ENCODE data around the gene SETD3.

The SETD3 gene

DNA sequence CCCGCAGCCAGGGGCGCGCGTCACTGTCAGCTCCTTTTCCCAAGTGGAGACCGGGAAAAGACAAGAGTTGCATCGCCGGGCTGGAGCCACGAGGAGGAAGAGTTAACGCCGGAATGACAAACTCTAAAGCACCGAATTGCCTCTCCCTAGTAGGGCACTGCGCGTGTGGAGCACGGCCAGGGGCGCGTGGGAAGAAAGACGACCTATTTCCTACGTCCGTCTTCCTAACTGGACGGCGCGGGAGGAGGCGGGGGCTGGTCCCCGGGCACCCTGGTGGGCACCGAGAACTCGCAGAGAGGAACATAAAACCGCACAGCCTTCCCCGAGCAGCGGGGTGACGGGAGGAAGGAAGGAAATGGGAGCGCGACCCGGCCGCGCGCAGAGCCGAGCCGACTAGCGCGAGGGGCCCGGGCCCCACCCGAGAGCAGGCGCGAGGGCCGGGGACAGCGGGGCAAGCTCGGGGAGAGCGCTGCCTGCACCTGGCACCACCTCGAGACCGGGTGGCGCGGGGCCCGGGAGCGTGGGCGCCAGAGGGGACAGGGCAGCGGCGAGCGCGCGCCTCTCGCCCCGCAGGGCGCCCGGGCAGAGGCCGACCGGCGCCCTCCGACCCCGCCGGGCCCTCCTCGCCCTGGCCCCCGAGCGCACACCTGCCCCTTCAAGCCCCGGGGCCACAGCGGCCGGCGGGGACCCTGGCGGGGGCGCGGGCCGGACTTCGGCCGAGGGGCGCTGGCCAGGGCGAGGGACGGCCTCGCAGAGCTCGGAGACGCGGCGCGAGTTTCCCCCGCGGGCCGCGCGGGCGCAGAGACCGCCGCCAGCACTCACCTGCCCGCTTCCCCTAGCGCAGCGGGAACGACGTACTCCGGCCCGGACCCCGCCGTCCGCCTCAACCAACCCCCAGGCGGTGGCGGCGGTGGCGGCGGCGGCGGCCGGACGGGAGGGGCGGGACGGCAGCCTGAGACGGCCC, at the start of gene SETD3:
Gene SETD3 (minus strand): TSS at position 954 of the 964 bp plus-strand sequence. CDS start 15,054 bp downstream, outside the sequence.
- no peak for DNase-seq

DNA sequence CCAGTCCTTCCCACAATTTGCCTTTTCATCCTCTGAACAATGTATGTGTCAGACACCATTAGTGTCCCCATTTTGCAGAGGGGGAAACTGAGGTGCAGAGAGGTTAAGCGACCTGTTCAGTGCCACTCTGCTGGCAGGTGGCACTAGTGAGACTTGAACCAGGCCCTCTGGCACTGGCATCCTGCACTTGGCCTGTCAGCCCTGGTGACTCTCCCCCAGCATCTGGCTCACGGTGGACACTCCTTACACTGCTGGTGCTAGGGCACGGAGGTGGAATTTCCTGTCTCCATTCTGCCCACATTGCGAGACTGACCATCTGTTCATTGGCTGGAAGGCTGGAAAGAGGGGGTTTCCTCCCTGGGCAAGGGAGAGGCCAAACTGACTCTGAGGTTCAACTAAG, 49.2 kb upstream of the SETD3 start:
- DNase-seq: no peak

DNA sequence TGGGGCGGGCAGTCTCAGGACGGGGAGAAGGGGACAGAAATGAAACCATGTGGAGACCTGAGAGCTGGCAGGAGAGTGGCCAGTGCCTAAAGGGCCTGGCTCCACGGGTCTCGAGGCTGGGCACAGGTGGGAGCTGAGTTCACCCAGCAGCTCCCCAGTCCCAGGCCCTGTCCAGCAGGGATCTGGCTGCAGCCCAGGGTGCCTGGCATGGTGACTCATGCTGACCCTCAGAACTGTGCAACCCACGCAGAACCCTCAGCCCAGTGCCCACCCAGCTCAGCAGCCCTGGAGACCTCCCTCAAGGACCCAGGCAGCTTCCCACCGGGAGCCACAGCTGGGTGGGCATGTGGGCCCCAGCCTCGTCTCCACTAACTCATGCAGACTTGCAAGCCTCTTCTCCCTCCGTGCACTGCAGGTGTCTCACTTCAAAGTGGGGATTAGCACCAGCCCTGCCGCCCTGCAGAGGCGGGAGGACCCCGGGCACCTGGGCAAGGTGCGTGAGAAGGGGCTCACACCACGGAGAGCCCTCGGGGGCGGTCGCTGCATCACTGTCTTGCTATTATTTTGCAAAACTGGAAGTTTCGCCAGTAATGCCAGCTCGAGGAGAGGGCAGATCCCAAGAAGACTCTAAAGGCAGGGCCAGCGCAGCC, 46.9 kb upstream of the SETD3 start:
- no peak for DNase-seq

DNA sequence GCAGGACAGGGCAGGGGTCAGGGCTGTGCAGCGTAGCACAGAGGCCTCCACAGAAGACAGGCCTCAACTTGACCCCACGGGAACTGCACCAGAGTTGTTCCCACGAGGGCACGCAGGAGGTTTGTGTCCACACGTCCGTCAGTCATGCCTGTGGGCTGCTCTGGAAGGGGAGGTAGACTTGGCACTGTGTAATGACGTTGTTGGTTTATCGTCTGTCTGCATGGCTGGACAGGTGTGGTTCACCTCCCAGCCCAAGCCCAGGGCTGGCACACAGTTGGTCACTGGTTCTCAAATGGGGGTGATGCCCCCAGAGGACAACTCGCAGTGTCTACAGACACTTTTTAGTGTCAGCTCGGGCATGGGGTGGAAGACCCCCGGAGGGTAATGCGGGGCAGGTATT, 46.4 kb upstream of the SETD3 start:
- DNase-seq: no peak

DNA sequence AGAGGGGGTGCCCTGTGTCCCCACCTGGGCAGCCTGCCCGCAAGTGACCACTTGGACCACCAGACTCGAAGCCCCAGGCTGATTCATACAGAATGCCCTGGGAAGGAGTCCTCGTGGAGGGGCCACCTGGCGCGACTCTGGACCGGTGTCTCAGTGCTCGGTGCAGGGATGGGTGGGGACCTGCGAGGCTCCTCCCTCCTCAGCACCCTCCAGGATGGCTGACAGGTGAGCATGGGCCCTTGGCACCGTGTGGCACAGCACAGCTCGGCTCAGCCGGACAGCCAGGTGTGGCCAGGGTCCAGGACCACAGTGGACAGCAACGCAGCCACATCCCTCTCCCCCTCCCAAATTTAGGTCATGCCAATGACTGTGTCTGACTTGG, 45.0 kb upstream of the SETD3 start:
- no peak for DNase-seq

DNA sequence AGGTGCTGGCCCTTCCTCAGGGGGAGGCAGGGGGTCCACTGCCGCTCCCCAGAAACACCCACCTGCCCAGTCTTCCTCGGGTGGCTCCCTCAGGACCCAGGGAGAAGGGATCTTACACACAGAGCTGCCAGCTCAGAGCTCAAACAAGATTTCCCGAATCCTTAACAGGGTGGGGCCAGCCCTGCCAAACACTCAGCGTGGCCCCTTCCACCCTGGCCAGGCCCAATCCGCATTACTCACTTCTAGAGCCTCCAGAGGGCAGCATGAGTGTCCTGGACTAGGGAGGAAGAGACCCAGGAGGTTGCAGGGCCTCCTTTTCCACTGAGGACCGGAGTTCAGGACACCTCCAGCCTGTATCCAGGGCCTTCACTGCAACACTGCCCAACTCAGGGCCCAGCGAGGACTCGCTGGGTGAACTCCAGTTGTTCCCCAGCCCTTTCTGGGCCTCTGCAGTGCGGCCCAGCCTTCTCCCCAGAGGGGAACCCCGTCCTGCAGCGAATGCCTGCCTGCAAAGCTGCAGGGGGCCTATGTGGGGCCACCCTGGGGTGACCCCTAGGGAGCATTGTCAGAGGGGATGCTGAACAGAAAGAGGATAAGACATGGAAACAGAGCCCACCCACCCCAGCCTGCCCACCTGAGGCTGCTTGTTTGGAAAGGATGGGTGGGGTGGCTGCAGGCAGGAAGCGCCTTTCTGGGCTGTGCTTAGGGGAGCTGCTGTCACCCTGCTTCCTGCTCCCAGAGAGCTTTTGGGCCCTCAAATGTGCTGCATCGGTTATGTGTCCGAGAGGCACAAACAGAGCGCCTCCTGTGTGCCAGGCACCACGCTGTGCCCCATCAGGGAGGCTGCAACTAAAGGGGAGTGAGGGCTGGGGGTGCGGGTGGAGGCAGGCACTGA, 44.4 kb upstream of the SETD3 start:
- DNase-seq: no peak

DNA sequence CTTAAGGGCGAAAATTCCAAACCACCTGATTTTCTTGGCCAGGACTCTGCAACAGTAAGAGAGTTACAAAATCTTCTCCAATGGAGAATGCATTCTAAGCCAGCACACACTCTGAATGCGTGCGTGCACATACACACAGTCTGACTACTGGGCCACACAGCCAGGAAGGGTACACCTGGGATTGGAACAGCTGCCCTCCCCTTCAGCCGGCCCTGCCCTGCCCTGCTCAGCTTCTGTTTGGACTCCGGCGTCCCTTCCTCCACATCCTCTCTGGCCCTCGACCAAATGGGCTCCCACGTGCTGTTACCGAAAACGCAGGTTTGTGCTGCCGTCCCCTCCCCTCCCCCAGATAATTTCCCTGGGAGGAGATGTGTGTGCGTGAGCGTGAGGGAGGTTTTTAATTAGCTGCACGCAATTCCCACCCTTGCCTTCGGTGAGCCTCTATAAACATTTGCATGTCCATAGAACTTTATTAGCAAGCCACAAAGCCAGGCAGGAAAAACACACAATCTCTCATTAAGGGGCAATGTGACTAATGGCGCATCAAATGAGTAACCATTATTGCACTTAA, 43.5 kb upstream of the SETD3 start:
- no peak for DNase-seq

DNA sequence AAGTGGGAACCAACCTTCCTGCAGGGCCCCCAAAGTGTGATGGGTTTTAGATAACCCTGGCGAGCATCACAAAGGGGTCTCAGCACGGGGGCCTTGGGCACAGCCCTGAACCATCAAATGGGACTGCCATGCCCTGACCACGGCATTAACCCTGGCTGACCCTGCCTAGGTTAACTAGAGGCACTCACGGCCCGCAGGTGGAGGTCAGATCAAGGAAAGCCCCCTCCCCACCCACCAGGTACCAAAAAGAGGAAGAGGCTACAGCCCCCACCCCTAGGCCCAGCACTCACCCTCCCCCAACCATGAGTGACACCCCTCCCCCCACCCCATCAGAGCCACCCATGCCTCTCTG, 43.0 kb upstream of the SETD3 start:
- DNase-seq: no peak

DNA sequence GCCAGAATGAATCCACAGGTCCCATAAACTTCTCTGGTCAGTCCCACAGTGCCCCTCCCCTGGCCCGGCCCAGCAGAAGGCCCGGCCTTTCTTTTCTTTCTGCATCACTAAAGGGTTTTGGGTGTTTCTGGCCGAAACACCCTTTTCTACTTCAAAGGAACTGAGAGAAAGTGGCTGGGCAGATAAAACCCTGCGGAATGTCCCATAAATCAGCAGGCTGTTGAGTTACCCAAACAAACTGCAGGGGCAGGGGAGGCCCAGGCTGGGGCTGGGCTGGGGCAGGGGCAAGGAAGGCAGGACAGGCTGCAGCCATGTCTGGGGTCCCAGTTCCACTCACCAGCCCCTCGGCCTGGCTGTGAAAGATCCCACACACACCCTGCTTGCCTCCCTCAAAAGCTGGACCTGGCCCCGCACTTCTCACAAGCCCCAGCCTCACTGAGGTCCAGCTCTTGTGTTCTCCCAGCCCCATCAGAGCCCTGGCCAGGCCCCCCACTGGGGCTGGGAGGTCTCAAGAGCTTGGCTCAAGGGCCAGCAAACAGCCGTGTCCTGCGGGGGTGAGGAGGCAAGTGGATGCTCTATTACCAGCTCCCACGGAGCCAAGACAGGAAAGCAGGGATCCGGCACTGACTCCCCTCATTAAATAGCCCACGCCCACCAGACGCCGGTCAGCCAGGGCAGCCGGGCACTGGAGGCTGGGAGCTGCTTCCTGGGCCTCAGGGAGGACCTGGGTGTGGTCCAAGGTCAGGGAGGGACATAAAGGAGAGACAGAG, 42.5 kb upstream of the SETD3 start:
- no peak for DNase-seq

DNA sequence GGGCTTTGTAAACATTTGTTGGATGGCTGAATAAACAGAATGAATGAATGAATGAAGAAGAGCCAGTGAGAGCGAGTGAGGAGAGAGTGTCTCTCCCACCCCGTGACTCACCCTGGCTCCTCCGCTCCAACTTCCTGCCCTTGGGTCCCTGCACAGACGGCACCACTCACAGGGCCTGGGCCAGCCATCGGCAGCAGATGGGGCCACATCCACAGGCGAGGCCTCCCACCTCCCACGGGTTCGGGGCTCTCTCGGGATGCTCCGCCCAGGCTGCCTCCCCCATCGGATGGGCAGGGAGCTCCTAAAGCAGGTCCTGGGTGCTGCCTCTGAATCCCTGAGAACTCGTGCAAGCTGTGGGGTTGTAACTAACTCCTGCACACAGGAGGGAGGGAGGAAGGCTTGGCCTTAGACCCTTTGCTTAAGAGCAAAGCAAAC, 41.8 kb upstream of the SETD3 start:
- DNase-seq: peak; percentile 33

DNA sequence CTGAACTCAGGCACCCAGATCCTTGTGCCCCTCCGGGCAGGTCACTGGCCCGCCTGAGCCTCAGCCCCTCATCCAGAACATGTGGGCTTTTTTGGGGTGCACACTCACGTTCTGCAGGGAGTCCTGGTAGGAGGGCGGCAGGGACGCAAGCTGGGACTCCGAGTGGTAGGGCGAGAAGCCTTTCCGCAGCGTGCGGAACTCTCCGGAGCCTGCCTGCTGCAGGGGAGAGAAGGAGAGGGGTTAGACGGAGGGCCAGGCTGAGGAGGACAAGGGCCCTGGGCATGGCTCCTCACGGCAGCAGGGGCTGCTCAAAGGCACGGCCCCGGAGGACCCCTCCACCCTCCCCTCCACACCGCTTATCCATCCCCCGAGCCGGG, 41.4 kb upstream of the SETD3 start:
- DNase-seq: no peak

DNA sequence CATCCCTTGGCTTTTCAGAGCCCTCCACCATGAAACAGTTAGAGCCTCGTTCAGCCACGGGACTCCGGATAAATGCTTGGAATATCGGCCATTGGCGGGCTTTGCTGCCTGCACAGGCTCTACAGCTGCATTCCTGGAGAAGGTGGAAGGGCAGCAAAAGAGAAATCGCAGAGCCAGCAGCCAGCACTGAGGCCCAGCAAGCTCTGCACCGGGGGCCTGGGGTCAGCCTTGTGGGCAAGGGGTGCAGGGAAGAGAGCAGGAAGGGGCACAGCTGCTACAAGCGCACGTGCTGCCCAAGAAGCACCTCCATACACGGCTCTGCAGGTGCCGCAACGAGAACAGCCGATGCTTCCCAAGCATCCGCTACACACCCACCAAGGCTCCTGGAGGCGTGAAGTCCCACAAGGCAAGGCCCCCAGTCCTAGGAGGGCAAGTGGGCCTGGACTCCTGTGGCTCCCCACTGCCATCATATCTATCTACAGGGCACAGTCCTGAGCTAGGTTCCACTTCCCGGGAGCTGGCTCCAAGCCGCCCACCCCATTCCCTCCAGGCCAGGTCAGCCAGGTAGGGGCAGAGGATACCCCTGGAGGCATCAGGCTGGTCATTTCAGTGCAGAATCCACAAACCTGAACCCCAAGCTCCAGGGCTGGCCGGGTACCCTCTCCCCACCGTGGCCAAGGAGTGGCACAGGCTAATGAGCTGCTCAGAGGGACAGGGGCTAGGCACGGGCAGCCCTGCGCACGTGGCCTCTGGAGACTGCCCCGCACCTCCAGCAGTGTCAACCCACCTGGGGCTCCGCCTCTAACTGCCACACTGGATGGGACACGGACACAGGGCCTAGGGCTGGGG, 40.7 kb upstream of the SETD3 start:
- DNase-seq: no peak

DNA sequence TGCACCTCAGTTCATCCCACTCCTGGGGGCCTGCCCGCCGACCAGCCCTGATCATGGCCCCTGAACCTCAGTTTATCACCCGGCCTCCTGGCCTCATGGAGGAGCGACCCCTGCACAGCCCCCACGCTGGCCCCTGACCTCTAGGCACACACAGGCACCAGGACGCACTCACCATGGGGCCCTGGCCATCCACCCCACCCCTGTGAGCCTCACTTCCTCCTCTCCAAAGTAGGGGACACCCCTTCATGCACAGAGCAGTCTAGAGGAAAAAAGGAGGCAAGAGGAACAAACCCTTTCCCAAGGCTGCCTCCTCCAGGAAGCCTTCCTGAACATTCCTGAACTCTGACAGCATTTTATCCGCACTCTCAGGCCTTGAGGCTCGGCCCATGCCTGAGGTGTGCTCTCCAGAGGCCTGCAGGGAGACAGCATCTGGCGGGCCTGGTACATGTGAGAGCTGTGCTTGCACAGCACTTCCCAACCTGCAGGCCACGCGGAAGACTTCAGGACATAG, 40.0 kb upstream of the SETD3 start:
- no peak for DNase-seq

DNA sequence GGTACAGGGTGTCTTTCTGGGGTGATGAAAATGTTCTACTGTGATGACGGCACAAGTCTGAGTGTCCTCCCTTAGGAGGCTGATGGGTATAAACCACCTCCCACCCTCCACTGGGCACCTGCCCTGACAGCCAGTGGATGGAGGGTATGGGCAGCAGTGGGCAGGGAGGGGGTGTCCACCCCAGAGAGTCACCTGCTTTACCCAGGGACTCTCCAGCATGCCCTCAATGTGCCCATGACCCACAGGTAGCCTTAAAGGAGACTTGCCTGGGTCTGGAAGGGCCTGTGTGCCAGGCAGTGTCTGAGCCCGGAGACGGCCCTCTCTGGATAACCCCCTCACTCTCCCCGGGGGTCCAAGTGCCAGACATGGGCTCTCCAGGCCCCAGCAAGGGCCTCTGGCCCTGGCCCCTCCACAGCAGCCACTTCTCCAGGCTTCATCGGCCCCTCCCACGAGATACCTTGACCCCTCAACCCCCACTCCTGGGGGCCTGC, 39.3 kb upstream of the SETD3 start:
- DNase-seq: no peak

DNA sequence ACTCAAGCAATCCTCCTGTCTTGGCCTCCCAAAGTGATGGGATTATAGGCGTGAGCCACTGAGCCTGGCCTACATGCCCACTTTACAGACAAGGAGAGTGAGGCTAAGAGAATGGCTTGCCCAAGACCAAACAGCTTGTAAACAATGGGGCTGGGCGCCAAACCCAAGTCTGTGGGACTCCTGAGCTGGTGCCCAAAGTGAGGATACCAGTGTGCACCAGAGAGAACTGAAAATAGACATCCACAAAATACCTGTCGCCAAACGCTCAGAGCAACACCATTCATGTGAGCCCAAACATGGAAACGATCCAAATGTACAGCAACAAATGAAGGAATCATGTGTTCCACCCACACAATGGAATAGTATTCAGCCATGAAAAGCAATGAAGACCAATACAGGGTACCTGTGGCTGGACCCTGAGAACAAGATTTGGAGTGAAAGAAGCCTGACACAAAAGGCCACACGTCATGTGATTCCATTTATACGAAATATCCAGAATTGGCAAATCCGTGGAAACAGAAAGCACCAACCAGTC, 38.8 kb upstream of the SETD3 start:
- DNase-seq: no peak

DNA sequence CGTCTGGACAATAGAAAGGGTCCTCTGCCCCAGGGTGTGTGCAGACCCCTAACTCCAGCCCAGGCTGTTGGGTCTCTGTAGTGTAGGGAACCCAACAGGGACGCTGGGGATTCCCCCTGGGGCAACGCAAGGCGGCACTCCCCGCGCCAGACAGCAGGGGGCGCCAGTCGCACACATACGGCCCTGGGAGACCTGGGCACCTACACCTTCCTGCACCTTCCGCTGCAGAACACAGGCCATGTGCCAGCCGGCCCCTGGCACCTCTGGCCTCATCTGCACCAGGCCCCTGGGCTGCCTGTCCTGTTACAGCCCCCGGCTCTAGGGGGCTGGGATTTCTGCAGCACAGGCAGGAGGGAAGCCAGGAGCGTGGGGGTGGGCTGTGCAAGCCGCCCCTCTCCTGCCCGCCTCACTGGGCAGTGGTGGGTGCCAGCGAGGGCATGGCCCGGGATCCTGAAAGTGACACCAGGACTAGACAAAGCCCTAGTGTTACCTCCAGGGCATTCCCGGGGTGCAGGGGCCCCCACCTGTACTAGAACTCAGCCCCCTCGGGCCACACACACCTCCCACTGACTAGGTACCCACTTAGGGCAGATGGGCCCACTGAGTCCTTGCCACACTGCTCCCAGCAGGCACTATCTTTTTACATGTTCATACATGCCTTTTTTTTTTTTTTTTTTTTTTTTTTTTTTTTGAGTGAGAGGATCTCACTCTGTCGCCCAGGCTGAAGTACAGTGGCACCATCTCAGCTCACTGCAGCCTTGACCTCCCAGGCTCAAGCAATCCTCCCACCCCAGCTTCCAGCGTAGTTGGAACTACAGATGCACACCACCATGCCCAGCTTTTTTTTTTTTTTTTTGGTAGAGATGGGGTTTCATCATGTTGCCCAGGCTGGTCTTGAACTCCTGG, 38.0 kb upstream of the SETD3 start:
- peak; percentile 67 for DNase-seq

DNA sequence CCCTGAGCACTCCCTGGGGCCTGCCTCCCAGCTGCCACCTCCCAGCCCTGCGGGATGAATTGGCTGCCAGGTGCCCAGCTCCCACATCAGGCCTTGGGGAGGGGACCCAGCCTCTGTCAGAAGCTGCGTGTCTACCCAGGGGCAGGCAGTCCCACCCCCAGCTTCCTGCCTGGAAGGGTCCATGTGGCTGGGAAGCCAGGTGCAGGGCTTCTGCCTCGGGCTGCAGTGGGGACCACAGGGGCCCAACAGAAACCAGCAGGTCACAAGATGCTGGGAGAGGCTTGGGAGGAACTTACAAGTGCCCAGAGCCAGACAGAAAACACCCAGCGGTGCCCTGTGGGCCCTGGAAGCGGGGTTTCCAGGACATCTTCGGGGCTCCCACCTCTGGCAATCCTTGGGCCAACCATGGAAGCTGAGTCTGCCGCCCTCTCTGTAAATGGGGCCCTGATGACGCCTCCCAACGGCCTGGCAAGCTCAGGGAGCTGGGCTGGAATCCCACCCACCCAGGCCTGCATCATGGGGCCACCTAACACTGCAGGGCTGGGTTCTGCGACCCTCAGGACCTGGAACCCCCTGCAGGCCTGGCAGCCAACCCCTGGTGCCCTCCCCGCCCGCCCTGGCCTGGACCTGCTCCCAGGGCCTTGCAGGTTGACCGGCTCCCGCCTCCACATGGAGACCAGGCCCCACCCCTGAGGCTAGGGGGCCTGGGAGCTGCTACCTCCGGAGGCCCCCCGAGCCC, 37.2 kb upstream of the SETD3 start:
- DNase-seq: no peak

DNA sequence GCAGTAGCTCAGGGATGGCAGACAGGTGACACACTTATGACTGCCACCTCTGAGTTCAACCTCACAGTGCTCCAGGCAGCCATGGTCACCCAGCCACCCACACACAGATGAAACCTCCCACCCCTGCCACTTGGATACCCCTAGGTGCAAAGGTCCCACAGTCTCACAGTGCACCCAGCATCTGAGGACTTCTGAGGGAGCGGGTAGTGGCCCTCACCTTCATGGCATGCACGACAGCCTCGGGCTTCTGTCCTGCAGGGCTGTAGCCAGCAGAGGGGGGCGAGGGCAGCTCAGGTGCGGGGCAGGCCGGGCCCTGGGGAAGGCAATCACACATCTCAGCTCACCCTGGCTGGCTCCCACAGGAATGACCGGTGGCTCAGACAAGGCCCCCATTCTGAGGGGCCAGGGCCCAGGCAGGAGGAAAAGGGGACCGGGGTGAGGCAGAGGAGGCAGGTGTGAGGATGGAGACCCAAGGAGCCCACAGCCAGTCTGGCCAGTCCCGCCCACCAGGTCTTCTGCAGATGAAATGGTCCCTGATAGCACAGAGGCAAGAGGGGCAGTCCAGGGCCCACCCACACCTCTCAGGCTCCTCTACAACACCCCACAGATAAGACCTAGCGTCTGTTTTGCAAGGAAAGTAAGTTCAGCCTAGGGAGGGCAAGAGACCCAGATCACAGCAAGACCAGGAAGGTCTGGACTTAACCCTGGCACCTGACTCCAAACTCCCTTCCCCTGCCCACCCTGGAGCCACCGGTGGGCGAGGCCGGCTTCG, 36.4 kb upstream of the SETD3 start:
- no peak for DNase-seq

All from NCI-H1092 treated with DMSO at 0.1 percent for 48 hours (cell line).